Stimulated activated CD8-positive, alpha-beta memory T cell treated with anti-CD3 and anti-CD28 coated beads, Interleukin-4, amount 100 ng/mL, for 24 hours (primary cell): Measurements from ENCODE around the gene MCM7.

Source experiments
- DNase-seq: peaks from one replicate; pipeline ENCODE4 v3.0.0-alpha.2; 2020; ENCODE audit warnings: low read depth

MCM7 gene

DNA sequence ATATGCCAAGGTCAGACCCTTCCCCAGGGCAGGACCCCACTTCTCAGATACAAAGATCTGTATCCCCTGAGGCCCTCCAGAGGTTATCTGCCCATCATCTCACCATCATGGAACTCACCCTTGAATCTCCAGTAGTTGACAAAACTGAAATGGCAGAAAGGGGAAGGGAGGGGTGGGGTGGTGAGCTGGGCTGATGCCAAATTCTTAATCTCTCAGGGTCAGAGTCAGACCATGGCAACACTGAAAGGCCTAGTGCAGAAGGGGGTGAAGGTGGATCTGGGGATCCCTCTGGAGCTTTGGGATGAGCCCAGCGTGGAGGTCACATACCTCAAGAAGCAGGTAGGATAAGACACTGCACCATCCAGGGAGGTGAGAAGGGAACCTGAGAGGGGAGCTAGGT, 21.4 kb upstream of the MCM7 start:
- DNase-seq: no peak

DNA sequence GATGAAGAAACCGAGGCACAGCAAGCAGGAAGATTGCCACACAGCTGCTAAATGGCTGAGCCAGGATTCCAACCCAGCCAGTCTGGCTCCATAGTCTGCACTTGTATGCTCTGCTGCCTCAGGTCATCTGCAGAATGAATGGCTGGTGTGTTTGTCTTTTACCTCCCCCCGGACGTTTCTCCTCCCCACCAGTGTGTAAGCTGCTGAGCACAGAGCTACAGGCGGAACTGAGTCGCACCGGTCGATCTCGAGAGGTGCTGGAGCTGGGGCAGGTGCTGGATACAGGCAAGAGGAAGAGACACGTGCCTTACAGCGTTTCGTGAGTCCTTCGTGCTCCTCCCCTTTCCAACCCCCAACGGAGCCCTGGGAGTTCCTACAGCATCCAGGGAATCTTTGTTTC, 20.9 kb upstream of the MCM7 start:
- DNase-seq: no peak

DNA sequence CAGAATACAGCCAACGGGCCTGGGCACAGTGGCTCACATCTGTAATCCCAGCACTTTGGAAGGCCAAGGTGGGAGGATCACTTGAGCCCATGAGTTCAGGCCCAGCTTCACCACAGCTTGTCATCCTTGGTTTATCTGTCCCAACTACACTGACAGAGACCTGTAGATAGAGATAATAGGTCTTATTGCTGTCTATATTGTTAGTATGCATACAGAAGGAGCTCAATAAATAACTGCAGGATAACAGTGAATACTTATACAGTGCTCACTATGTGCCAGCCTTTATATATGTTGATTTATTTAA, 19.5 kb upstream of the MCM7 start:
- DNase-seq: no peak

DNA sequence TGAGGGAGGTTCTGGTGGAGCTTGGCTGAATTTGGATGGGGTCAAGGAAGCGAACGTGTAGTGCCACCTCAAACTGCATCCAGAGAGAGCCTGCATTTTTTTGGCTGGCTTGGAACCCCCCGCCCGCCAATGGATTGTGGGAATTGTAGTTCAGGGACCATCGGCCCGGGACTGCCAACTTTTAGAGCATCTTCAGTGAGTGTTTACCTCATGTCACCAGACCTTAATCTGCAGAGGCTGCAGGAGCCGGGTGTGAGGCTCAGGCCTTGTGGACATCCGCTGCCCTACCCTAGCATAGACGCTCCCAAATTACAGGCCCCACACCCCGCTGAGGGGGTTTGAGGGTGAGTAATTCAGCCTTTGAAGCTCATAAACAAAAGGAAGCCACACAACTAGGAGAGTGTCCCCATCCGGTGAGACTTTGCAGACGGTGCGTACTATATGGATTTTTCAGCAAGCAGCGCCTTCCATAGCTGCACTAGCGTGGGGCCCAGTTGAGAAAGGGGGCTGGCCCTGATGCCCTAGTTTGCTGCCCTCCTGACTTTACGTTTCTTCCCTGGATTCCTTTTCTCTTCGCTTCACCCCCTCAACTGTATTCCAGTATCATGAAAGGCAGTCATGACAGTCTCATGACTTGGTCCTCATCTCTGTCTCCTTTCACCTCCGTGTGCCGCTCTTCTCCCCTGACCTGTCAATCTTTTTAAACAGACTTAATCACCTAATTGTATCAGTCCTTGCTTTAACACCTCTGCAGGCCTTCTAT, 19.0 kb upstream of the MCM7 start:
- peak; percentile 48 for DNase-seq

DNA sequence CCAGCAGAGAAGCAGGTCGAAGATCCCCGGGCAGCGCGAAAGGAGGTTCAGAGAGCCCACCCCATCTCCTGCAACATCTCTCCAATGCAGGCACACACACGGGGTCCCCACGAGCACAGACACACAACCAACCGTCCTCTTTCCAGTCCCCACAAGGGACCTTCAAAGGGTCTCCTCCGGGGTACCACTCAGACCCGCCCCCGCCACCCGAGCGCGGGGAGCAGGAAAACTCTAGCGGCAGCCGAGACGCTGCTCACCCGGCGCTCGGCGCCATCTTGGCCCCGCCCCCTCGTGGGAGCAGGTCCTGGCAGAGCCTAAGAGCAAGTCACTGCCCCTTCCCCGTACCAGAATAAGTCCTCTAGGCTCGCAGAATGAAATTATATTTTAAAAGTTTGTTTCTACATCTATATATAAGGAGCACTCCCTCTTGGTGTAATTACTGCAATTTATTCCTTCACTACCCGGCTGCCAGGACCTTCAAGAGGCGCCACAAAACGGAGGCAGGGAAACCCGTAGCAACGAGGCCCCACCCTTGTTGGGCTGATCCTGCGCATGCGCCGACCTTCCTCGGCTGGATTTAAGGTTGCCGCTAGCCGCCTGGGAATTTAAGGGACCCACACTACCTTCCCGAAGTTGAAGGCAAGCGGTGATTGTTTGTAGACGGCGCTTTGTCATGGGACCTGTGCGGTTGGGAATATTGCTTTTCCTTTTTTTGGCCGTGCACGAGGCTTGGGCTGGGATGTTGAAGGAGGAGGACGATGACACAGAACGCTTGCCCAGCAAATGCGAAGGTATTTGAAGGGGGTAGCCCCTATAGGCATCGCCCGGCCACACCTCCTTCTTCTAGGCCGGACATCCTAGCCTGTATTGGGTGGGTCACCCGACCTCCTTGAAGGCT, 18.1 kb upstream of the MCM7 start, which contains the start of the genes CNPY4 and TAF6:
CNPY4 (plus strand) TSS at position 563 of the 898 bp plus-strand sequence; CDS start at position 674, 111 bp downstream.
TAF6 (minus strand) TSS at position 287 of the 898 bp plus-strand sequence. CDS start 5,149 bp downstream, outside the sequence.
- peak; percentile 94 for DNase-seq

DNA sequence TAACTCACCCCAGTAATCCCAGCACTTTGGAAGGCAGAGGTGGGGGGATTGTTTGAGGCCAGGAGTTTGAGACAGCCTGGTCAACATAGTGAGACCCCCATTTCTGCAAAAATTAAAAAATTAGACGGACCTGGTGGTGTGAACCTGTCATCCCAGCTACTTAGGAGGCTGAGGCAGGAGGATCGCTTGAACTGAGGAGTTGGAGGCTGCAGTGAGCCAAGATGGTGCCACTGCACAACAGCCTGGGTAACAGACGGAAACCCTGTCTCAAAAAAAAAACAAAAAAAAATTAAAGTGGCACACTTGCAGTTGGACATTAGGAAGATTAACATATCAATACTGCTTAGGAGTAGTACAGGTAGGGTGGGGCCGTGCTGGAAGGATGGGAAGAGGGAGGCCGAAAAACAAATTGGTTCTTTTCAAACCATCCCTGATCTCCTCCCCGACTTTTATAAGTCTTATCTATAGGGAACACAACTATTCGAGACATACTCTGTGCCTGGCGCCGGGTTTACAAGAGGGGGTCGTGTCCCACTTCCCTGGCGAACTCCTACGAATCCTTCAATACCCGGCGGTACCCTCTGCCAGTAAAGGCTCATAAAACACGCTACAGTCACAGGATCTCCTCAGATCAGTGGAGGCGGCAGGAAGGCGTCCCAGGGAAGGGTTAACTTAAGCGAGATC, 17.3 kb upstream of the MCM7 start:
- DNase-seq: no peak

DNA sequence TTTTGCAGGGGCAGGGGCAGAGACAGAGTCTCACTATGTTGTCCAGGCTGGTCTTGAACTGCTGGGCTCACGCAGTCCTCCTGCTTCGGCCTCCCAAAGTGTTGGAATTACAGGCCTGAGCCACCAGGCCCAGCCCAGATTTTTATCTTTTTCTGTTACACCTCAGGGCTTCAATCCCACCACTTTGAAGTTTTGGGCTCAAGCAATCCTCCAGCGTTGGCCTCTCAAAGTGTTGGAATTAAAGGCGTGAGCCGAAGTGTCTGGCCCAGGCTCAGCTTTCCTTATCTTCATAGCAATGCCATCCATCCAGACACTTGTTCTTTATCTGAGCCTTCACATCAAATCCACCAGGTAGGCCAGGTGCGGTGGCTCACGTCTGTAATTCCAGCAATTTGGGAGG, 13.8 kb upstream of the MCM7 start:
- DNase-seq: no peak

DNA sequence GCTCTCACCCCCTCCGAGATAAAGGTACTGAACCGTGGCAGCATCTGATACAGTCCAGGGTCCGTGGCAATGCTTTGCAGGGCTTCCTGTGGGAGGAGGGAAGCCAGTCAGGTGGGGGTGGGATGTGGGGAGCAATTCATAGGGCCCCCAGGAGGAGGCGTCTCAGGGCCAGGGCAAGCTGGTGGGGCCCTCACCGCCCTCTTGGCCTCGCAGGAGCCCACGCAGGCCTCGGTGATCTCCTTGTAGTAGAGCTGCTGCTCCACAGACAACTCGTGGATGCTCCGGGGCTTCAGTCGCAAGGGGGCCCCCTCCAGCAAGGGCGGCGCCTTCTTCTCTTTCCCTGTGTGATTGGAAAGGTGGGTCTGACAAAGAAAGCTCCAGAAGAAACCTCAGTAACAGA, 10.7 kb upstream of the MCM7 start:
- no peak for DNase-seq

DNA sequence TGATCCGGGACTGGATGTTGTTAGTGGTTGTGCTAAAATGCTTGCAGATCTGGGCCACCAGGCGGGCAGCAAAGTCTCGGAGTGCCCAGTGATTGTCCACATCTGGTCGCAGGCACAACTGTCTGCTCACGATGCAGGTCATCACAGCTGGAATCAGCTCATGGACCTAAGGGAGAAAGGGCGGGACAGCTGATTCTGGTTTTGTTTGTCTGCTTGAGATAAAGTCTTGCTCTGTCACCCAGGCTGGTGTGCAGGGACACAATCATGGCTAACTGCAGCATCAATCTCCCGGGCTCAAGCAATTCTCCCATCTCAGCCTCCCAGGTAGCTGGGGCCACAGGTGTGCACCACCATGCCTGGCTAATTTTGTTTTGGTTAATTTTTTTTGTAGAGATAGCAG, 10.0 kb upstream of the MCM7 start:
- DNase-seq: no peak

DNA sequence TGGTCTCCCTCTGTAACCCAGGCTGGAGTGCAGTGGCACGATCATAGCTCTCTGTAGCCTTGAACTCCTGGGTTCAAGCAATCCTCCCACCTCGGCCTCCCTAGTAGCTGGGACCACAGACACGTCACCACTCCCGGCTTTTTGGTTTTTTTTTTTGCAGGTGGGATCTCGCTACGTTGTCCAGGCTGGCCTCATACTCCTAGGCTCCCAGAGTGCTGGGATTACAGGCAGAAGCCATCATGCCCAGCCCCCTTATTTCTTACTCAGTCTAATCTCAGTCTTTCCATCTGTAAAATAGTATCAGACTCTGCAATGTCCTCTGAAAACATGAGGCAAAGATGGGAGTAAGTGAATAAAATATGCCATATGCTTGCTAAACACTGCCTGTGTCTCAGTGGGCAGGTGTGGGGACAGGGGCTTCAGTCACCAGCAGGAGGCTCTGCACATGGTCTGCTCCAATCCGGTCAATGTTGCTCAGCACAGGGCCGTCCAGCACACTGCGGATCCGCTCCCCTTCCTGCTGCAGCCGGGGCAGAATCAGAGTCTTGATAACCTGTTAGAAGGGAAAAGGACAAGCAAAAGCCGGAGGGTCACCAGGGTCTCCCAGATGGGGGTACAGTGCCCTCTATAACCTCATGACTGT, 8.4 kb upstream of the MCM7 start:
- DNase-seq: no peak

DNA sequence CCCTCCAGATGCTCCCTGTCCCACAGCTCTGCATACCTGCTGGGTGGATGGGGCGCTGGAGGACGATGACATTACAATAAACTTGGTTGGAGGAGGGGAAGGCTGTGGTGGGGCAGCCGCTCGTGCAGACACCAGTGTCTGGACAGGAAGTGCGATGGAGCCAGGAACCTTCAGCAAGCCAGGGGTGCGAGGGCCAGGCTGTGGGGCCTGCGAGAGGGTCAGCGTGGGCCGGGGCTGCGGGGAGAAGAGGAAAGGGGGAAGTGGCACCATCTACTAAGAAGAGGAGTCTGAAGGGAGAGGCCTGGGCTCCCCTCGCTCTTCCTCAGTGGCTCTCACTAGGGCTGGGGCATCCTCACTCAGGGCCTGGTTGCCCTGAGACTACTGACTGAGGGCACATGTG, 6.7 kb upstream of the MCM7 start:
- DNase-seq: no peak

DNA sequence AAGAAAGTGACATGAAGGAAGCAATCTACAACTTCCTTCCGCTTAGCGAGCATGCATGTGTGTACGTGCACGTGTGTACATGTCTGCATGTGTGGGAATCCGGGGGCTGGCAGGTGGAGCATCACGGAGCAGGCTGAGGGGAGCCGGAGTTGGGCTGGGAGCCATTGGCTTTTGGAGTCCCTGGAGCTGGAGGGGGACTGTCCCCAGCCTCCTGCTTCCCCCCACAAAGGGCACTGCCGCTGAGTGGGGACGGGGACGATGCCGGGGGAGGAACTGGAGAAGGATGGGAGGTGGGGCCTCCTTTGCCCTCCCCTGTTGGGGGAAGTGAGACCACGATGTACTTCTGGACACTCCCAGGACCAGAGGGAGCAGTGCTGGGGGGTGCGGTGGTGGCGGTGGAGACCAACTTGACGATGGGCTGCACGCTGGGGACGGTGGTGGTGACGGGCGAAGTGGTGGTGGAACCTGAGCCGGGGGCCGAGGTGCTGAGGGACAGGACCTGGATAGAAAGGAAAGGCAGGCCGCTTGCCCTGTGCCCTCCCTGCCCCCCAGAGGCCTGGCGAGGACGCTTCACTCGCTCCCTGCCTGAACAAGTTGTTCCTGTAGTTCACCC, 6.0 kb upstream of the MCM7 start:
- no peak for DNase-seq

DNA sequence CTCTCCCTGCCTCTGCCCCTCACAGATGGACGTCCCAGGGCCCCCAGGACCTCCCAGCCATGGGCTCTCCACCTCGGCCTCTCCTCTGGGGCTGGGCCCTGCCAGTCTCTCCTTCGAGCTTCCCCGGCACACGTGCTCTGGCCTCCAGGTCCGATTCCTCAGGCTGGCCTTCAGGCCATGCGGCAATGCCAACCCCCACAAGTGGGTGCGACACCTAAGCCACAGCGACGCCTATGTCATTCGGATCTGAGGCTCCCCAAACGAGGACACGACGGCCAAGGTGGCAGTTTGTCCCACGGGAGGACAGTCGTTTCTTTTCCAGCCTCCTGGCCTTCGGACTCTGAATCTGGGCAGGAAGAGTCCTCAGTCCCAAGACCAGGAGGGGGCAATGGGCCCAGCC, 5.4 kb upstream of the MCM7 start:
- DNase-seq: no peak

DNA sequence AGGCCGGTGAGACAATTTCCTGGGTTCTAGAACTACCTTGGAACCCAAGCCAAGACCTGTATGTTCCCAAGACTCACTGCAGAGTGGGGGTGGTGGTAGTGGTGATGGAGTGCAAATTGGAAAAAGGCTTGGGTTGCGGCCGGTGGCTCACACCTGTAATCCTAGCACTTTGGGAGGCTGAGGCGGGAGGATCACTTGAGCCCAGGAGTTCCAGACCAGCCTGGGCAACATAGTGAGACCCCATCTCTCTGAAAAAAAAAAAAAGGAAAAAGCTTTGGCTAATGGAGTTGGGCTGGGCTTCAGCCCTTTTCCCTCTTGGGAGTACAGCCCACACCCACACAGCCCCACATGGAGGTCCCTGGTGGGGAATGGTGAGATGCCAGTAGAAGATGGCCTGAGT, 4.3 kb upstream of the MCM7 start:
- no peak for DNase-seq

DNA sequence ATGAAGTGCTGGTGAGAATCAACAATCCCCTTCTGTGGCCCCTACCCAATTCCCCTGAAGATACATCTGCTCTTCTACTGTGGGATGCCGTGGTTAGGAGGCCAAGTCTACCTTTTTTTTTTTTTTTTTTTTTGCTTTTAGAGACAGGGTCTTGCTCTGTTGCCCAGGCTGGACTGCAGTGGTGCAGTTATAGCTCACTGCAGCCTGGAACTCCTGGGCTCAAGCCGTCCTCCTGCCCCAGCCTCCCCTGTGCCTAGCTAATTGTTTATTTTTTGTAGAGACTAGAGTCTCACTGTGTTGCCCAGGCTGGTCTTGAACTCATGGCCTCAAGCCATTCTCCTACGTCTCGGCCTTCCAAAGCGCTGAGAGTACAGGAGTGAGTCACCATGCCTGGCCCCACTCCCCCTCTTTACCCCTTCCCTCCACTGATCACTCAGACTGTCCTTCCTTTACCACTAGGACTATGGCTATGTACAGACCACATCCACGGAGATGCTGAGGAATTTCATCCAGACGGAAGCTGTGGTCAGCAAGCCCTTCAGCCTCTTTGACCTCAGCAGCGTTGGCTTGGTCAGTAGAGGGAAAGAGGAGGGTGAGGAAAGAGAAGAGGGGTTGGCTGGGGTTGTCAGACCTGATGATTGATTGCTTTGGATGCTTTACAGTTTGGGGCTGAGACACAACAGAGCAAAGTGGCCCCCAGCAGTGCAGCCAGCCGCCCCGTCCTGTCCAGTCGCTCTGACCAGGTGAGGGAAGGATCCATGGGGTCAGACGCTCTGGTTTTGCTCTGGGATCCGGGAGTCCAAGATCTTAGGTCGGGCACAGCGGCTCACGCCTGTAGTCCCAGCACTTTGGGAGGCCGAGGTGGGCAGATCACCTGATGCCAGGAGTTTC, 2.0 kb upstream of the MCM7 start:
- no peak for DNase-seq

DNA sequence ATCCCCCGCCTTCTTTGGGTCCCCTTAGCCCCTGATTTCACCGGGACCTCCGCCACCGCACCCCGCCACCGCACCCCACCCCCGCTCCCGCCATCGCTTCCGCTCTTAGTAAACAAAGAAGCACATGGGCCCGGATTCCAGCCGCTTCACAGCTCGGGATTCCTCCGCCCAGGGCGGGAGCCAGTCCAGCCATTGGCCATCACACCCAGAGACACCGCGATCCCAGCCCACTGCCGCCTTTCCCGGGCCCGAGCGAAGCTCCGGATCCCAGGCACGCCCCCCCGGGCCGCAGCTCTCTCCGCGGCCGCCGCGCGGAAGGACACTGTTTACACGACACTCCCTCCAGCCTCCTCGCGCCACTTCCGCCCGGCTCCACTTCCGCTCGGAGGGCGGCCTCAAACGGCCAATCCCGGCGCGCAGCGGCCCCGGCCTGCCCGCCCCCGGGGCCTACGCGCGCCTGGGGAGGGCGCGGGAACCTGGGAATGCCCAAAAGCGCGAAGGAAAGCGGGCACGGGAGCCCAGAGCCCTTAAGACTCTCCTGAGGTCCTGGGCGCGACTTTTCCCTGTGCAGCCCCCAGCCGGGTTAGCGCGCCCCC, 679 bp downstream of the MCM7 start:
- DNase-seq: peak; percentile 81

DNA sequence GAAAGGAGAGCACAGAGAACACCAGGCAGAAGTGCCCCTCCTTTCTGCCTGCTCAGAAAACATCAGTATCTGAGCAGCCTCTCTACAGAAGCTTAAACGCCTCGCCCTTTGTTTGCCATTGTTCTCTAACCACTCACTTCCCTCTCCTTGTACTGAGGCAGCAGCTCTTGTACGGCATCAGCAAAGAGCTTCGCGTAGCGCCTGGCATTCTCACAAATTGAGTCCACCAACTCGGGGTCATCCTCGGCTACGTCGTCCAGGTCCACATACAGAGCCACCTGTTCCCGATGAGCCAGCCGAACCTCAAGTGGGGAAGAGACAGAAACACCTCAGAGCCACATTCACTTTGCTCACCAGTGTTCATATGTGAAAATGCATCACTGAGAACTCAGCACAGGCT, 1.7 kb downstream of the MCM7 start:
- no peak for DNase-seq

DNA sequence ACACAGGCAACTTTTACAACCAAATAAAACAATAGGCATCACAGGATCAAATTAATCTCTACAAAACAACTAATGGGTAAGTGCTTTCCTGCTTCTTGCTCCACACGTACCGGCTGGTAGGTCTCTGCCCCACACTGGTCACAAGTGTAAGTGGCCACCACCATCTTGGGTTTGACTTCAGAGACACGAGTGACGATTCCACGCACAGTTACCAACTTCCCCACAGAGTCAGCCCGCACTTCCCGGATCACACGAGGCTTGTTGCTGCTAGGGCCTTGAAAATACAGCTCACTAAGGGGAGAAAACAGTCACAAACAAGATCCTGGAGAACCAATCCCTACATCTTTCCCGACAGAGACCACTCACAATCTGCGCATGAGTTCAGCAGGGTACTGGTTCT, 2.3 kb downstream of the MCM7 start:
- no peak for DNase-seq

DNA sequence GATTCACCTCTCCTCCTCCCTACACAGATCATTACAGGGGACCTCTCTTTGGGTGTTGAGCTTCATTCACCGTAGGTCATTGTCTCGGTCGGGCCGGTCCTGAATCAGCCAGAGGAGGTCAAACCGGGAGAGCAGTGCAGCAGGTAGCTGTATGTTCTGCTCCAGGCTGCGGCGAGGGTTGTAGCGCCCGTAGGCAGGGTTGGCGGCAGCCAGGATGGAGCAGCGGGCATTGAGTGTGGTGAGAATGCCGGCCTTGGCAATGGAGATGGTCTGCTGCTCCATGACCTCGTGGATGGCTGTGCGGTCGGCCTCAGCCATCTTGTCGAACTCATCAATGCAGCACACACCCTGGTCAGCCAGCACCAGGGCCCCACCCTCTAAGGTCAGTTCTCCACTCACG, 5.5 kb downstream of the MCM7 start:
- DNase-seq: no peak

DNA sequence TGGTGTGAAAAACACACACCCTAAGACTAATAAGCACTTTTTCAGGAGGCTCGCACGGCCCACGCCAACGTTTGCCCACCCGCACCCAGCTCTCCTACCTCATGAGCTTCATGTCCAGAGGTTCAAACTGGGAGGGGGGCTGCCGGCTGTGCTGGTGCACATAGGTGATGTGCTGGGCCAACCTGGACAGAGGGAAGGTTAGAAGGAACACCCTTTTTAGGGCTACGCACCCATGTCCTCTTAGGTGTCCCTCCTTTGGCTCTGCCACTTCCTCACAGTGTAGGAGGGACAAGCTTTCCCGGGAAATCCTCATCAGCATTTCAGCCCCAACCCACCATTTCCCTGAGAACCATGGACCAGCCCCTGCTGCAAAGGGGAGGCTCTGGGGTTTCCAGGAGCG, 5.9 kb downstream of the MCM7 start:
- DNase-seq: no peak
